HG02759 (cell line): ENCODE measurements around the gene SLC39A9.
A peak's percentile ranks its signal among the peaks of the same experiment; 100 is the strongest.
"Not testable (repeated sequence)": the region's sequence is repeated elsewhere in the genome, so short reads cannot be mapped to it uniquely, and the experiment has no call there.

Source experiments
- ATAC-seq: cut with Tn5 transposase; IDR thresholded peaks from one replicate; pipeline ENCODE4 v1.9.1; 2021; ENCODE audit warnings: mild to moderate bottlenecking, moderate library complexity; ENCODE audit not compliant: unreplicated experiment

The SLC39A9 gene

DNA sequence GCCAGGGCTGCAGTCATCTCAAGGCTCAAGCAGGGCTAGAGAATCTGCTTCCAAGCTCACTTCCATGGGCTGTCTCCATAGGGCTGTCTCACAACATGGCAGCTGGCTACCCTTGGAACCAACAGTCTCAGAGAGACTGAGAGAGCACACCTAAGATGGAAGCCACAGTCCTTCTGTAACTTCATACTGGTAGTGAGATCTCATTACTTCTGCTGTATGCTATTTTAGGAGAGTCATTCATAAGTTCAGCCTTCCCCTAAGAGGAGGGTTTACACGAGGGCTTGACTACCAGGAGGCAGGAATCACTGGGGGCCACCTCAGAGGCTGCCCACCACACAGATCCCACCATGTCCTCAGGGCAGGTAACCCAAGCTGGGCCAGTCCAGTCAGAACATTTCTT lies 30.1 kb upstream of the SLC39A9 start:
- ATAC-seq: no peak

DNA sequence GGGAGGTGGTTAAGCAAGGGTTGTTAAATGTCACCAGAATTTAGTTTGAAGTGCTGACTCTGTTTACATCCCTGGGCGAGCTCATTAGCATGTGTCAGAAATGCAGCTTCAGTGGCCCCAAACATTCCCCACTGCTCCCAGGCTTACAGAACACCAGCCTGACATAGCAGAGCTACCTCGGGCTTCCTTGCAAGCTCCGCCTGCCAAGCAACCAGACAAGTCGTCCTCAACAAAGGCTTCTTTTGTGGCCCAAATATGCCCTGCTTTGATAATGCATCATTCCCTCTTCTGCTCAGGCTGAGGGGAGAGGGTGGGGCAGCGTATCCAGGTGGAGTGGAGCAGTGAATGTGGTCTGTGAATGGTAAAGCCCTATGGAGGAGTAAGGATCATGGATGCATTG lies 28.4 kb upstream of the SLC39A9 start:
- no peak for ATAC-seq

DNA sequence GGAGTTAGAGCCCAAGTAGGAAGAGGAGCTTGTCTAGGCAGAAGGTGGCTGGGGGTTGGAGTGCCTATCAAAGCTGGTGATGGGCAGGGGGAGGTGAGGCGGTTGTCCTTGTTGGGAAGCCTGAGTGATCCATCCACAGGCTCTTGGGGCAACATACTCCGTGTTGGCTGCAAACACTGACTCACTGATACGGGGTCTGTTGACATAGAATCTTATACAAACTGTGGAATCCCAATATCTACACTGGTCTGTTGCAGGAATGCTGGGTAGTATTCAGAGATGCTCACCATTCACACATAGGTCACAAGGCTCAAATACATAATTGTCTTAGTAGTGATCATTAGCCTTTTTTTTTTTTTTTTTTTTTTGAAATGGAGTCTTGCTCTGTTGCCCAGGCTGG lies 26.3 kb upstream of the SLC39A9 start:
- no peak for ATAC-seq

DNA sequence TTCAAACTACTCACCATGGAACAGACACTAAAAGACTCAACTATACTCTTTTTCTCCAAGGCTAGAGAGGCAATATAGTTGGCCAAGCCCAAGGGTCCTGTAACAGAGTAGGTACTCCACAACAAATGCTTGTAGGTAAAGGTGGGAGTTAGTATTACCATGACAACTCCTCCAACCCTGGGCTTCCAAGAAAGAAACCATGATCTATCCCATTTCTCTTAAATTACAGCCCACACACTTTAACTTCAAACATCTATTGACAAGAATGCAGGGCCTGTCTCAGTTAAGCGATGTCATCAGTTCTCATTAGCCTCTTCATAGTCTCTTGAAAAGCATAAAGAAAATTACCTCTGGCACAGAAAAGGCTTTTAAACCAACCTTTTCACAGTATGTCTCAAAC lies 25.4 kb upstream of the SLC39A9 start:
- ATAC-seq: no peak

DNA sequence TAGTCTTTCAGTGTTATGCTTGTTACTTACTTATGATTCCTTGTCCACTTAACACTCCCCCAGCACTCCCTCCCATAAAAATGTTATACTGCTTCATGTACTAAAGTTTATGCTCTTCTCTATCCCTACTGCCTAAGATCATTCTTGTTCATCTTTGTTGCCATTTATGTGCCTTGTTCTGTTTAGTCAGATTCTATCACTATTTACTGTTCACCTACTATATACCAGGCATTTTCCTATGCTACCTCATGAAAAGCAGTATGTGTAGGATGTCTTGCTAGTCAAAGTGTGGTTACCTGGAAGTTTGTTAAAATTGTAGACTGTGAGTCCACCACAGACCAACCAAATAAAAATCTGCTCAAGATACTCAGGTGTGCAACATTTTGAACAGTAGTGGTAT lies 24.3 kb upstream of the SLC39A9 start:
- no peak for ATAC-seq

DNA sequence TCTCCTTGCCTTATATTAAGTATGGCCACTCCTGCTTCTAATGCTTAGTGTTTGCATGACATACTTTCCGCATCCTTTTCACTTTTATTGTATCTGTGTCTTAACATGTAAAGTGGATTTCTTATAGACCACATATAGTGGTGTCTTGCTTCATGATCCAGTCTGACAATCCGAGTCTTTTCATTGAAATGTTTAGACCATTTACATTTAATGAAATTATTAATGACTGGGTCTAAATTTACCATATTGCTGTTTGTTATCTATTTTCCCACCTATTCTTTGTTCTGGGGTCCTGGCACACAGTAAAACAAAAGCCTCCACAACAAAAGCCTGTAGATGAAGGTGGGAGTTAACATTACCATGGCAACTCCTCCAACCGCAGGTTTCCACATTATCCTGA lies 23.3 kb upstream of the SLC39A9 start:
- ATAC-seq: no peak

DNA sequence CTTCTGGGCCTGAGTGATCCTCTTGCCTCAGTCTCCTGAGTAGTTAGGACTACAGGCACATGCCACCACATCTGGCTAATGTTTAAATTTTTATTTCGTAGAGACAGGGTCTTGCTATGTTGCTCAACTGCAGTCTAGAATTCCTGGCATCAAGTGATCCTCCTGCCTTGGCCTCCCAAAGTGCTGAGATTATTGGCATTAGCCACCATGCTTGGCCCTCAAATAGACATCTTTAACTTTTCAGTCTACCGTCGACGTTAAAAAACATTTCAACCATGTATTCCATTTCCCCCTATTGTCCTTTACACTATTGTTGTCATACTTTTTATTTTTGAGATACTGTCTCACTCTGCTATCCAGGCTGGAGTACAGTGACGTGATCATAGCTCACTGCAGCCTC lies 22.8 kb upstream of the SLC39A9 start:
- no peak for ATAC-seq

DNA sequence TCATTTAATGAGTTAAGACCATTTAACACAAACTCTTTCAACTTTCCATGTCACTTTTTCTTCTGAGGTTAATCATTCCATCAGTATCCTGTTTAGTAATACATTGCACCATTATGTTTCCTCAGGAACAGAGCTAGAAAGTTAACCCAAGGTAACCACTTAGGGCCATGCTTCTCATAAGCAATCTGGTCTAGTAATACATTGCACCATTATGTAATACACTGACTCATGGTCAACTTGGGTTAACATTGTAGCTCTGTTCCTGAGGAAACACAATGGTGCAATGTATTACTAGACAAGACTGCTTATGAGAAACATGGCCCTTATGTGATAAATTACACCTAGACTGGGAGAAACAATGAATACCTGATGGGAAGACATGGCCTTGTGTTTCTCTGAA lies 22.1 kb upstream of the SLC39A9 start:
- no peak for ATAC-seq

DNA sequence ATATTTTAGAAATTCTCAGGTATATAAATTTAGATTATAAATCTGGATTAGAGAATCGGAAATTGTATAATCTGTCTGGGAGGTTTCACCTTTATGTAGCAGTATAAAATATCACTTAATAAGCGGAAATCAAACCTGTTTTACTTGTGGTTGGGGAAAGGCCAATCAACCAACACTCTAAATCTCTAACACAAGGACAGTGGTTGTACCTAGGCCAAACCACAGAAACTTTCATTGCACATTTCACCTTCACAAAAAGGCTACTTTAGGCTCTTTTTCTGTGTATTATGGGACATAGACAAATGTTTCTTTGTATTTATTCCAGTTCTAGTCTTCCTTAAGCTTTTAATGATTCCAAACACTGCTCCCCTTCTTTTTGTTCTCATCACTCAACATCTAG lies 20.2 kb upstream of the SLC39A9 start:
- no peak for ATAC-seq

DNA sequence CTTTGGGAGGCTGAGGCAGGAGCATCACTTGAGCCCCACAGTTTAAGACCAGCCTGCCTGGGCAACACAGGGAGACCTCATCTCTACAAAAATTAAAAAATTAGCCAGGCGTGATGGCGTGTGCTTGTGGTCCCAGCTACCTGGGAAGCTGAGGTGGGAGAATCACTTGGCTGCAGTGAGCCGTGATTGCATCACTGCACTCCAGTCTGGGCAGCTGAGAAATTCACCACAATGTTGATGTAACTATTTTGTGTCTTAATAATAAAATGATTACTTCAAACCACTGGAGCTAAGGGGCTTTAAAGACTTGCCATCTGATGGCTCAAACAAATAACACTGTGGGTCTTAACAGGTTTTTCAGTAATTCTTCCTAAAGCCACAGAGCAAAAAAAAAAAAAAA lies 11.2 kb upstream of the SLC39A9 start:
- ATAC-seq: no peak

DNA sequence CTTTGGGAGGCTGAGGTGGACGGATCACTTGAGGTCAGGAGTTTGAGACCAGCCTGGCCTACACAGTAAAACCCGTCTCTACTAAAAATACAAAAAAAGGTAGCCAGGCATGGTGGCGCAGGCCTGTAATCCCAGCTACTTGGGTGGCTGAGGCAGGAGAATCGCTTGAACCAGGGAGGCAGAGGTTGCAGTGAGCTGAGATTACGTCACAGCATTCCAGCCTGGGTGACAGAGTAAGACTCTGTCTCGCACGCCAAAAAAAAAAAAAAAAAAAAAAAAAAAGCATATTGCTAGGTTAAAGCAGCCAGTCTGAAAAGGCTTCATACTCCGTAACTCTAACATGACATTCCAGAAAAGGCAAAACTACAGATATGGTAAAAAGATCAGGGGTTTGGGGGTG lies 7.1 kb upstream of the SLC39A9 start:
- not testable (repeated sequence) for ATAC-seq

DNA sequence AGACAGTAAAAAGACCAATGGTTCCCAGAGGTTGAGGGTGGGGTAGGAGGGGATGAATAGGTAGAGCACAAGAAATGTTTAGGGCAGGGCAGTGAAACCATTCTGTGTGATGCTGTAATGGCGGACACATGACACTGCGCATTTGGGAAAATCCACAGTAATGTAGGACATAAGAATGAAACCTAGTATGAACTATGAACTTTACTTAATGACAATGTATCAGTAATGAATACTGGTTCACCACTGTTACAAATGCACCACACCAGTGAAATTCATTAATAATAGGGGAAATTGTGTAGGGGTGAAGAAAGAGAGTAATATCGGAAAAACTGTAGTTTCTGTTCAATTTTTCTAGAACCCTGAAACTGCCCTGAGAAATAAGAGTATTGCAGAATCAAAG lies 6.0 kb upstream of the SLC39A9 start:
- ATAC-seq: no peak

DNA sequence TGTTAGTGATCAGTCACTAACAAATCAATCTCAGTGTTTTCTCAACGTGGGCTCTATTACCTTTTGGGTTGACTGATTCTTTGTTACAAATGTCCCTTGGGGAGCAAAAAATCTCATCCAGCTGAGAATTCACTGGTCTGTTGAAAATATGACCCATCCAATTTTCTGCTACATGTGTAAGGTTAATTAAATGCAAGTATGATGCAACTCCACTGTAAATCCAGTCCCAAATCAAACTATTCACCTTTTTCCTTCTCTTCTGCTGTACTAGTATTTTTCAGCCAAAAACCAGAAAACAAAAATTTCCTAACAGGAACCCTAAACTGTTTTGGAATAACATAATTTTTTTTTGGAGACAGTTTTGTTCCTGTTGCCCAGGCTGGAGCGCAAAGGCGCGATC lies 2.6 kb upstream of the SLC39A9 start:
- ATAC-seq: no peak

DNA sequence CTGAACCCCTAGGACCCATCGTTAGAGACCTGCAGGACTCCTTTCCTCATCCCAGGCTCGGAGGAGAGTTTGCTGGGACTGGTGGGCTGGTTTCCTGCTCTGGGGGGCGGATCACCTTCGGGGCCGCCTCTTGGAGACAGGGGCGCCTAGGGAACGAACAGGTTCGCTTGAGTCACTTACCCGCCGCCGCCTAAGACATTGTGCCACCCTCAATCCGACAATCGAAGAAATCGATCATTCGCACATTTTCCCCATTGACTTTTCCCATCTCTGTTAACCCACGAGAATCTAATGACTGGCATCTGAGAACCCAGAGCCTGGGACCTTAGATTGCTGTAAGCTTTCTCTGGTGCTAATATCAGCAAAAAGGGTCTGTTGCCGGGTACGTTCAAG lies 322 bp downstream of the SLC39A9 start:
- ATAC-seq: peak; percentile 22

DNA sequence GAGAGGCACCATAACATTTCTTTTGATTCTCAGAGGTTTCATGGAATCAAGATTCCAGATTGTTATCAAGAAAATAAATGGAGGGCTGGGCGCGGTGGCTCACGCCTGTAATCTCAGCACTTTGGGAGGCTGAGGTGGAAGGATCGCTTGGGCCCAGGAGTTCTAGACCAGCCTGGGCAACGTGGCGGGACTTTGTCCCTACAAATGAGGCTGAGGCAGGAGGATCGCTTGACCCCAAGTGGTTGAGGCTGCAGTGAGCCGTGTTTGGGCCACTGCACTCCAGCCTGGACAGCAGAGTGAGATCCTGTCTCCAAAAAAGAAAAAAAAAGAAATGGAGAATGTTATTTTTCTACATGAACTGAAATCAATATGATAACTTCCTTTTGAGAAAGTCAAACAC lies 1.3 kb downstream of the SLC39A9 start:
- ATAC-seq: no peak

DNA sequence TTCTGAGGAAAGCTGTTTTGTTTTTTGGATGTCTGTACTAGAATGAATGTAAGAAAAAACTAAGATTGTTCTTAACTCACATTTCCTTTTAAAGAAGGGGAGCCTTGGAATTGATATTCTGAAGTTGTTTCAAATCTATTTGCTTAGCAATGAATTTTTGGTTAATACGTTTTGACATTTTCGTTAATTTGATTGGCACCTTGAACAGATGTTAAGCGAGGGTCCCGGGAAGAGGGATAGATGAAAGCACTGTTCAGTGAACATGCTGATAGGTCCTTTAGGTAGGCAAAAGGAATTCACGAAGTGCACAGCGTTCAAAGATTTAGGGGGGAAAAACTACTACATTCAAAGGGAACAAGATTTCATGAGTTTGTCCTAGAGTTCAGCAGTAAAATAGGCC lies 1.7 kb downstream of the SLC39A9 start:
- ATAC-seq: no peak

DNA sequence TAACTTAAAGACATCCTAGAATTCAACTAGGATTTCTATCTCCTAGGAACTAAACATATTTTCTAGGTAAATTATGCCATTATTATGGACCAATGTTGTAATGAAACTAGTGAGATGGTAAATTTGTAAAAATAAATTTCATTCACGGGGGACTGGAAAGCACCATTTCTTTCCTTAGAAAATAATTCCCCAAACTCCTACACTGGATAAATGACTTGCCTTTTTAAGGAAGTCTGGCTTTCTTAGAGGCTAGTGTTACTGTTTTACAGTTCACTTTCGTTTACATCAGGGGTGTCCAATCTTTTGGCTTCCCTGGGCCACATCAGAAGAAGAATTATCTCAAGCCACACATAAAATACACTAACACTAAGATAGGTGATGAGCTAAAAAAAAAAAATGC lies 3.3 kb downstream of the SLC39A9 start:
- no peak for ATAC-seq

DNA sequence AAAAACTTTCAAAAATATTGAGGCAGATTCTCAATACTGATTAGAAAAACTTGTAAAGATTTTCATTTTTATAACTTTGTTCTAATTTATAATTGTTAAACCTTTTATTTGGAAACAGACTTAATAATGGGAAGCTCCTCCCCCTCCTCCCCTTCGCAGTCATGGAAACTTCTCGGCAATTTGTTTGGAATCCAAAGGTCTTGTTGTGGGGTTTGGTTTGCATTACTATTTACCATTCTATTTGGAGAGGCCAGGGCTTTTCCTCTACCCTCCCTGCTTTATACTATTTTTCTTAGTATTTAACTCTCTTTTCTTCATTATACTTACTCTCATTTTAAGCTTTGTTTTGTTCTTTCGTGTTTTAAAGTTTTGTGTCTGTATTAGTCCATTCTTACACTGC lies 6.0 kb downstream of the SLC39A9 start:
- ATAC-seq: no peak

DNA sequence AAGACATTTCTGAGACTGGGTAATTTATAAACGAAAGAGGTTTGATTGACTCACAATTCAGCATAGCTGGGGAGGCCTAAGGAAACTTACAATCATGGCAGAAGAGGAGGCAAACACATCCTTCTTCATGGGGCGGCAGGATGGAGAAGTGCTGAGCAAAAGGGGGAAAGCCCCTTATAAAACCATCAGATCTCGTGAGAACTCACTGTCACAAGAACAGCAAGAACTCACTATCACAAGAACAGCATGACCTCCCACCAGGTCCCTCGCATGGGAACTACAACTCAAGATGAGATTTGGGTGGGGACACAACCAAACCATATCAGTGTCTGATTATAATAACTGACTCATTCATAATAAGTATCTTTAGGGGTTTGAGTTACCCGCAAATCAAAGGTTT lies 6.4 kb downstream of the SLC39A9 start:
- no peak for ATAC-seq

DNA sequence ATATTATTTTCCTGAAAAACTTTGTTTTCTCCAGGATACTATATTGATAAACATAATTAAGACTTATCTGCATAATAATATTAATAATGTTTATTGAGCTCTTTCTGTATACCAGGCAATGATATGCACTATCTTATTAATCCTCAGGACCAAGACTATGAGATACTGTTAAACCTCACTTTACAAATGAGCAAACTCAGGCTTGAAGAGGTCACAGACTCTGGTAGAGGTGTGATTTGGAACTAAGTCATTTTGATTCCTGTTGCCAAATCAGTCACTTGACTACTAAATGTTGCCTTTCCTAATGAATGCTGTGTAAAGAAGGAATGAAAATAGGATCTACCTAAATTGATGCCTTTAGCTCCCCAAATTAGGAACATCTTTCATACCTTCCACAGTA lies 7.3 kb downstream of the SLC39A9 start:
- no peak for ATAC-seq

DNA sequence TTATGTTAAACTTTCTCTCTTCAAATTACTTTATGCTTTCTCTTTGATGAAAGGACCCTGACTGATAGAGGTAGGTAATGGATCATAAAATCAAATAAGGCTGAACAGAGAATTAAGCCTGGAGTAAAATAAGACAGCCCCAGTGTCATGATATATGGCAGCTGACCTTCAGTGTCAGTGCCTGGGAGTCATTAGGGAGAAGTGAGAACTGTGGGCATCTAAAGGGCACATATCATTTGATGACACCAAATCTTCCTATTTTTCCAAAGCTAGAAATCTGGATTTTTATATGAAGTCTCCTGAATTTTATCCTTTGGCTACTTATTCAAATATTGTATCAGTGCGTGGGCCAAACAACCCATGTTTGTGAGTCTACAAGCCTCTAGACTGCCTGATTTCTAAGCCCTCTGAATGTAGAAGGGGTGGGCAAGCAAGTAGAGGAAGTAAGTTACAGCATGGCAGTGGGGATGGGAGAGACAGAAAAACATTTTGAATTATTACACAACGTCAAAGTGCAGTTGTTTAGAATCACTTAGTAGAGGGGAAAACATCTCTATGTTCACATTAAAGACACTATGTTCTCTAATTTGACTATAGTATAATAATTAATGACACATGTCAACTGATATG lies 10.0 kb downstream of the SLC39A9 start:
- ATAC-seq: no peak

DNA sequence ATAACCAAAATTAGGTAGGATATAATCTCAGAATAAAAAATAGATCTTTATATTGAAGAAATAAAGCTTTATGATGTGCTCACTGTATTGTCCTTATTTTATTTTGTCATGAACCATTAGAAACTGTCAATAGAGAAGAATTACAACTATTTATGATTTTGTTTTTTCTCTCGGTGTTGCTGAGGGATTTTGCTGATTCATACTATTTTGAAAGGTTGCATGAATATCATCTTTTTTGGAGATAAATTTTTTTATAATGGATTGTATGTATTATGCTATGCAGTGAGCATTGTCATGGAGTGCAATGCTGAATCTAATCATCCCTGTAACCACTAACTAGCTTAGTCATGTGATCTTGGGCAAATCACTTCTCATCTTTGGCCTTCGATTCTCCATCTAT lies 15.0 kb downstream of the SLC39A9 start:
- no peak for ATAC-seq

DNA sequence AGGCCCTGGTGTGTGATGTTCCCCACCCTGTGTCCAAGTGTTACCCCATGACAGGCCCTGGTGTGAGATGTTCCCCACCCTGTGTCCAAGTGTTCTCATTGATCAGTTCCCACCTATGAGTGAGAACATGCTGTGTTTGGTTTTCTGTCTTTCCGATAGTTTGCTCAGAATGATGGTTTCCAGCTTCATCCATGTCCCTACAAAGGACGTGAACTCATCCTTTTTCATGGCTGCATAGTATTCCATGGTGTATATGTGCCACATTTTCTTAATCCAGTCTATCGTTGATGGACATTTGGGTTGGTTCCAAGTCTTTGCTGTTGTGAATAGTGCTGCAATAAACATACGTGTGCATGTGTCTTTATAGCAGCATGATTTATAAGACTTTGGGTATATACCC lies 17.6 kb downstream of the SLC39A9 start:
- not testable (repeated sequence) for ATAC-seq

DNA sequence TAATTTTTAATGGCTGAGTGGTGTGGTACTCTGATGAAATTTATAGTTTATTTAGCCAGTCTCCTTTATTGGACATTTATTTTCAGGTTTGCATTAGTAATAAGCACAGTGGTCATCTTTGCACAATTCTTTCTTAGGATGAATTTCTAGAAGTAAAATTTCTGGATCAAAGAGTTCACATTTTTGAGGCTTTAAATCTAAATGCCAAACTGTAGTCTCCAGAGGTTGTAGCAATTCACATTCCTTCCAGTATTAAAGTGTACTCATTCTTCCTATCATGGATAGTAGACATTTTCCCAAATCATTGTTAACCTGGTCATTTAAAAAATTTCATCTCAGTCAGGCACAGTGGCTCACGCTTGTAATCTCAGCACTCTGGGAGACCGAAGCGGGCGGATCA lies 24.8 kb downstream of the SLC39A9 start:
- ATAC-seq: no peak
